Endothelial cell of umbilical vein (primary cell): ENCODE results near the gene INTS7. TPM values are rescaled to one million over a fixed set of nuclear protein-coding genes. Genes with fewer than 3 reads are reported as not detected.

Experiments used
- BruUV-seq: library from RNA; stranded (reverse); fragments of 400-500 nt; replicated peaks from 2 replicates; lab custom pipeline; 2021; lab: Mats Ljungman, UMichigan
- CTCF ChIA-PET: fragments of 300-600, 350-600 bp; sonication (Branson Sonifier 250); formaldehyde crosslinking; loops from one replicate; lab custom pipeline; 2021; ENCODE audit warnings: antibody characterized with exemption, inconsistent platforms; lab: Charles Lee
- POLR2A ChIA-PET: fragments of 300-600, 350-600 bp; sonication (Branson Sonifier 250); formaldehyde crosslinking; loops from one replicate; lab custom pipeline; 2021; ENCODE audit warnings: antibody characterized with exemption, inconsistent platforms; lab: Charles Lee
- DNase-seq: peaks from one replicate; pipeline ENCODE4 v3.0.0-alpha.2; 2011; ENCODE audit warnings: low read depth, low spot score
- FAIRE-seq: peaks from 2 replicates; lab custom pipeline; 2011; peaks lifted over from hg19 to GRCh38; lab: Jason Lieb, UNC
- H2AFZ ChIP-seq: 2 replicates; pipeline ENCODE4 v1.6.0; 2012; ENCODE audit warnings: low read depth, low read length, control low read depth, inconsistent platforms
- H3K27ac ChIP-seq: 2 replicates; pipeline ENCODE4 v1.5.1; 2011; ENCODE audit warnings: low read depth, mild to moderate bottlenecking, control low read depth, low read length, moderate library complexity; ENCODE audit not compliant: insufficient read depth
- H3K27me3 ChIP-seq, 2 experiments: 2 replicates each; pipeline versions ENCODE4 v1.6.0 to v1.6.1; 2011; ENCODE audit warnings: low read length in 2 of 2, mixed read lengths in 1 of 2; ENCODE audit not compliant: control insufficient read depth in 2 of 2, insufficient read depth in 2 of 2
- H3K36me3 ChIP-seq, 2 experiments: 2 replicates in 1 of 2; 3 replicates in 1 of 2; pipeline ENCODE4 v1.5.1; 2011; ENCODE audit warnings: low read length in 2 of 2, mild to moderate bottlenecking in 1 of 2, moderate library complexity in 1 of 2; ENCODE audit not compliant: control insufficient read depth in 2 of 2, insufficient read depth in 2 of 2; ENCODE audit errors: extremely low read depth in 1 of 2
- H3K4me1 ChIP-seq: 3 replicates; pipeline ENCODE4 v1.5.1; 2011; ENCODE audit warnings: mild to moderate bottlenecking, low read length; ENCODE audit not compliant: control insufficient read depth, insufficient read depth; ENCODE audit errors: extremely low read depth
- H3K4me2 ChIP-seq: 2 replicates; pipeline ENCODE4 v1.6.1; 2011; ENCODE audit warnings: low read length, control low read depth, mixed read lengths; ENCODE audit not compliant: insufficient read depth
- H3K4me3 ChIP-seq, 3 experiments: fragments of 200-600 bp in 1 of 3; sonication (generic), shearing (Covaris generic) in 1 of 3; replicated peaks in 1 of 3; 2 replicates each; pipeline ENCODE4 v1.5.1; 2011 to 2016; ENCODE audit warnings: control low read depth in 3 of 3, low read length in 3 of 3, mild to moderate bottlenecking in 2 of 3, inconsistent platforms in 1 of 3, low read depth in 1 of 3, moderate library complexity in 1 of 3; ENCODE audit not compliant: insufficient read depth in 1 of 3
- H3K79me2 ChIP-seq: 2 replicates; pipeline ENCODE4 v1.6.0; 2012; ENCODE audit warnings: low read length, inconsistent platforms; ENCODE audit not compliant: control insufficient read depth, insufficient read depth
- H3K9ac ChIP-seq: replicated peaks from 2 replicates; pipeline ENCODE3; 2011; ENCODE audit warnings: low read length, control low read depth; ENCODE audit not compliant: insufficient read depth; ENCODE audit errors: extremely low read depth
- H3K9me1 ChIP-seq: replicated peaks from 3 replicates; pipeline ENCODE4 v1.6.0; 2011; ENCODE audit warnings: mild to moderate bottlenecking, low read length; ENCODE audit not compliant: control insufficient read depth, insufficient read depth; ENCODE audit errors: extremely low read depth
- H3K9me3 ChIP-seq: replicated peaks from 2 replicates; pipeline ENCODE4 v1.5.1; 2012; ENCODE audit warnings: low read length, inconsistent platforms; ENCODE audit not compliant: control insufficient read depth, insufficient read depth
- H4K20me1 ChIP-seq: replicated peaks from 2 replicates; pipeline ENCODE3; 2011; ENCODE audit warnings: mild to moderate bottlenecking, low read length; ENCODE audit not compliant: control insufficient read depth, insufficient read depth; ENCODE audit errors: extremely low read depth
- CTCF ChIP-seq, 2 donors: IDR thresholded peaks; 1 replicate in 1 of 2; 2 replicates in 1 of 2; pipeline ENCODE4 v1.5.1; 2011; ENCODE audit warnings: low read length in 2 of 2, mild to moderate bottlenecking in 2 of 2, moderate library complexity in 2 of 2, control low read depth in 1 of 2, inconsistent platforms in 1 of 2, low read depth in 1 of 2; ENCODE audit not compliant: insufficient read depth in 1 of 2; ENCODE audit errors: extremely low read depth in 1 of 2
- EZH2 ChIP-seq: IDR thresholded peaks from 2 replicates; pipeline ENCODE4 v1.6.1; 2012; ENCODE audit warnings: borderline replicate concordance, low read depth, mild to moderate bottlenecking, moderate library complexity, low read length, inconsistent platforms; ENCODE audit not compliant: severe bottlenecking
- FOS ChIP-seq: IDR thresholded peaks from 2 replicates; pipeline ENCODE4 v1.6.1; 2011; ENCODE audit warnings: mild to moderate bottlenecking, low read length, moderate library complexity, borderline replicate concordance; ENCODE audit not compliant: insufficient read depth
- GATA2 ChIP-seq: IDR thresholded peaks from 2 replicates; pipeline ENCODE4 v1.7.0; 2011; ENCODE audit warnings: low read depth, mild to moderate bottlenecking, moderate library complexity, mixed read lengths, low read length; ENCODE audit not compliant: insufficient read length, insufficient read depth
- JUN ChIP-seq: IDR thresholded peaks from 2 replicates; pipeline ENCODE4 v1.6.1; 2011; ENCODE audit warnings: borderline replicate concordance, low read depth; ENCODE audit not compliant: insufficient read length, insufficient read depth
- MAX ChIP-seq: IDR thresholded peaks from 2 replicates; pipeline ENCODE4 v1.6.1; 2011; ENCODE audit not compliant: insufficient read depth, insufficient read length
- MYC ChIP-seq: IDR thresholded peaks from one replicate; pipeline ENCODE4 v1.6.1; 2011; ENCODE audit warnings: mild to moderate bottlenecking, low read depth, low read length
- POLR2A ChIP-seq: IDR thresholded peaks from 2 replicates; pipeline ENCODE4 v1.6.1; 2012; ENCODE audit warnings: low read depth, mild to moderate bottlenecking, control low read depth, low read length
- POLR2AphosphoS5 ChIP-seq: IDR thresholded peaks from 2 replicates; pipeline ENCODE4 v1.6.1; 2012; ENCODE audit warnings: low read depth, mild to moderate bottlenecking, control low read depth, low read length, moderate library complexity; ENCODE audit not compliant: insufficient read depth
- dilution Hi-C: fragments of 300-500 bp; cut with MboI; formaldehyde crosslinking; loops from one replicate; pipeline ENCODE4 v1.15.0; 2019; ENCODE audit warnings: low sequenced_read_pairs; ENCODE audit not compliant: extremely low pct_ligation_motif_present
- intact Hi-C: fragments of 100-400 bp; cut with micrococcal nuclease; formaldehyde crosslinking; loops from one replicate; pipeline ENCODE4 v1.10.0; 2022
- polyA plus RNA-seq, 4 experiments: library from polyadenylated mRNA; depleted of rRNA in 3 of 4; stranded (reverse) in 3 of 4; unstranded in 1 of 4; fragments of >200 nt; gene quantifications; 2 replicates each; pipeline versions ENCODE4 v1.2.1 to v1.2.3, GENCODE V29; 2011 to 2012; ENCODE audit warnings: missing spikeins in 1 of 4
- total RNA-seq: library from RNA; stranded (reverse); gene quantifications from 2 replicates; pipeline ENCODE4 v1.2.3, GENCODE V29; 2021

The INTS7 gene
- total and polyA plus RNA-seq, 2 donors (not counting 3 experiments of a cell fraction or from before 2014, with no cell fraction given), result 9.1 to 18.1 TPM

GRCh38 chr1:211909395-211909794, 126.0 kb downstream of the INTS7 start:
- no peak overlapping the region for H3K9ac ChIP-seq
- no peak overlapping the region for H2AFZ ChIP-seq
- no peak overlapping the region for H3K4me2 ChIP-seq
- FAIRE-seq (no peak), DNase-seq (no peak)
- no peaks in the 10 kb centered on the region for H4K20me1 ChIP-seq
- no peaks in the 10 kb centered on the region for H3K79me2 ChIP-seq
- TF ChIP-seq CTCF (IDR thresholded peaks at IDR 0.05; ENCODE audit: extremely low read depth in 1 of 2, insufficient read depth in 1 of 2, low read depth in 1 of 2, low read length in 2 of 2), result no peak
- no peak for TF ChIP-seq MAX
- peaks cover 2 to 11% of the 10 kb centered on the region in 2 experiments for H3K27me3 ChIP-seq
- no peaks in the 10 kb centered on the region for H3K9me1 ChIP-seq
- no peaks in the 10 kb centered on the region for H3K9me3 ChIP-seq
- POLR2A ChIA-PET, result no interaction called here
- no peak overlapping the region for H3K4me3 ChIP-seq
- no peak overlapping the region for H3K27ac ChIP-seq
- CTCF ChIA-PET, result interaction anchor here (0.8 to 2.1 kb wide), 5 partner anchors 9 to 95 kb away, joined by 3 to 5 read pairs (median 3); no protein-coding TSS in a partner anchor
- no TSS peak for BruUV-seq
- H3K36me3 ChIP-seq, result no peaks in the 10 kb centered on the region
- intact Hi-C loops (no loop called here), dilution Hi-C loops (no loop called here)
- no peaks in the 10 kb centered on the region for H3K4me1 ChIP-seq

GRCh38 chr1:211908951-211909350, 126.4 kb downstream of the INTS7 start:
- Histone ChIP-seq H3K27ac (no peak overlapping the region), H3K9ac (no peak overlapping the region), H3K79me2 (no peaks in the 10 kb centered on the region), H2AFZ (no peak overlapping the region), H3K9me3 (no peaks in the 10 kb centered on the region), H3K9me1 (no peaks in the 10 kb centered on the region), H3K27me3 (peaks cover 3 to 11% of the 10 kb centered on the region in 2 experiments), H3K4me2 (no peak overlapping the region), H3K4me3 (no peak overlapping the region), H3K36me3 (no peaks in the 10 kb centered on the region), H3K4me1 (no peaks in the 10 kb centered on the region), H4K20me1 (no peaks in the 10 kb centered on the region)
- dilution Hi-C loops (no loop called here), intact Hi-C loops (no loop called here)
- ChIA-PET POLR2A (no interaction called here), CTCF (interaction anchor here (1.3 to 2.1 kb wide), 3 partner anchors 8 to 94 kb away, joined by 3 to 5 read pairs (median 3); no protein-coding TSS in a partner anchor)
- TF ChIP-seq POLR2A (no peak), JUN (no peak), EZH2 (no peak), MYC (no peak), GATA2 (no peak), FOS (no peak), MAX (no peak), CTCF (IDR thresholded peaks at IDR 0.05; ENCODE audit: extremely low read depth in 1 of 2, insufficient read depth in 1 of 2, low read depth in 1 of 2, low read length in 2 of 2) (no peak), POLR2AphosphoS5 (no peak)
- FAIRE-seq (no peak), DNase-seq (no peak)
- no TSS peak for BruUV-seq
